GM19351 (cell line): Measurements from ENCODE around the gene ZNF408.
A peak's percentile ranks its signal among the peaks of the same experiment; 100 is the strongest.
"Not testable (repeated sequence)": the region's sequence is repeated elsewhere in the genome, so short reads cannot be mapped to it uniquely, and the experiment has no call there.

ENCODE experiments used
- ATAC-seq: cut with Tn5 transposase; IDR thresholded peaks from one replicate; pipeline ENCODE4 v1.9.1; 2021; ENCODE audit warnings: mild to moderate bottlenecking, moderate library complexity; ENCODE audit not compliant: unreplicated experiment

The ZNF408 gene

GRCh38 chr11:46700241-46701077 is at the start of gene ZNF408, which contains the start of gene ARHGAP1:
TSS of gene ZNF408 (plus strand) at chr11:46701031. CDS start at chr11:46701048, 17 bp downstream.
TSS of gene ARHGAP1 (minus strand) at chr11:46700619. CDS start at chr11:46696107, 4,512 bp downstream.
- ATAC-seq, result peak; percentile 92

- ATAC-seq, result no peak
Observed at GRCh38 chr11:46655631-46656030, 45.2 kb upstream of the ZNF408 start.

- ATAC-seq, result no peak
Observed at GRCh38 chr11:46657186-46657585, 43.6 kb upstream of the ZNF408 start.

- no peak for ATAC-seq
Observed at GRCh38 chr11:46658259-46658658, 42.6 kb upstream of the ZNF408 start.

DNA sequence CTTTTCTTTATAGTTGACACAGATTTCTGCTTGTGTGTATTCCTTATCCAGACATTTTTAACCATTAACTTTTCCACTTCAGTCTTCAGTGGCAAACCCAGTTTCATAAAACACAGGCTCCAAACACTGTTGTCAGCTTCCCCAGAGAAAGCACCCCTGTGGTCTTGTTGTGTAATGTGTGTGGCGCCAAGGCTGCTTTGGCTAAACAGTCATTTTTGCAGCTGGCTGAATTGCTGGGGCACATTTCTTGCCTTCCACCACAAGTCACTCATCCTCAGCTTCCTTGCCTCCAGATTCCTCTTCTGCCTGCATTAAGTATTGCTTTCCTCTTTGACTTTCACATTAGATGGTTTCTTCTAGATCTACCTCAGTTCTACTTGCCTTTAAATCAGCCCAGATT is 40.9 kb upstream of the ZNF408 start:
- ATAC-seq, result no peak

DNA sequence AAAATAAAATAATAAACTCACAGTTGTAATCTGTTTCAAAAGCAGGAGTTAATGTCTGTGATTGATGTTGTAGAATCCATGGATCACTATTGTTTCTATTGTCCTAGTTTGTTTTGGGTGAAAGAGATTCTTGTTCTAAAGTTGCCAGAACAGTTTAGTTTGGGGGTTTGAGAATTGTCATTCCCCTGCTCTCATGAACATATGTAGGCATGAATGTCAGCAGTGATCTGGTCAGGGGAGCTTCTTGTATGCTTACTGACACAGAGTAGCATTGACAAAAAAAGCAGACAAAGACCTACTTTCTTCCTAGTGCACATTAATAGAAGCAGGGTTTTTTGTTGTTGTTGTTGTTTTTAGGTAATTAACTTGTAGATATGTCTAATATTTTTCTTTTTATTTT is 39.0 kb upstream of the ZNF408 start:
- no peak for ATAC-seq

- no peak for ATAC-seq
Observed at GRCh38 chr11:46662366-46662765, 38.5 kb upstream of the ZNF408 start.

DNA sequence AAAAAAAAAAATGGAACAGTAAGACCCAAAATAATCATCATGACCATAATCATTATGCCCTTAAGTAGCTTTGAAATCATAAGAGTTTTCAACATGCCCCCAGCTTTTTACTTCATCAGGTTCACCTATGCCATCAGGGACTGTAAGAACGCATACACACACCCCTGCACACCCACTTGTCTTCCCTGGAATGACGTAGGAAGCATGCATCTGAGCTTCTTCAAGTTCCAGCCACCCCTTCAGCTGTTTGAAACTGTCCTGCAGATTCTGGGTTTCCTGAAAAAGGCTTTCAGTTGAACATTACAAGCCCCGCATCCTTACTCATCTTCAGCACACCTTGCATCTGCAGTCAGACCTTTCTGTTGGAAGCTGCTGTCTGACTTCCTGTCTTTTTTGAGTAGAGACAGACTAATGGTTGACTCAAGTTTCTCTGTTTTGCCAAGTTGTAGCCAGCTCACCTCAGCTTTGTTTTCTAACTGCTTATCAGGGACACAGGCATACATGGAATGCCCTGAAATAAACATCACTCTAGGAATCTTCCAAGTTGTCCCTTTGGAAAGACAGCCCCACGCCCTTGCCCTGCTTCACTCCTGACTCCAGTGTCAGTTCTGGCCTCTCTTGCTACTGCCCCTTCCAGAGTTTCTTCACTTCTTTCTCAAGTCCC is 37.4 kb upstream of the ZNF408 start:
- ATAC-seq, result no peak

DNA sequence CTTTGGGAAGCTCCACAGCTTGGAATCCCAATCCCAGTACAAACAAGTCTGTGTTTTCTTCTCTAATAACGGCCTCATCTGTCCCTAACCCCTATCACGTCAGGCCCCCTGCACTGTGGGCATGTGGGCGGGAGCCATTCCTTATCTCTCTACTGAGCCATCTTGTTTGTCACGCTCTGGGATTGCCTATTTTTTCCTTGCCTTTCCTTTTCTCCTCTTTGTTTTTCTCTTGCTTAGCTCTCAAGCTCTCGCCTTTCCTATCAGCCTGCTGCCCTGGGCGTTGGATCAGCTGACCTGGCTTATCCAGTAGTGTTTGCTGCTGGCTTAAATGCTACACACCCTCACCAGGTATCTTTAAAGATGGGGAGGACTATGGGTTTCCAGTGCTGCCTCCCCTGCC is 36.2 kb upstream of the ZNF408 start:
- ATAC-seq, result no peak

DNA sequence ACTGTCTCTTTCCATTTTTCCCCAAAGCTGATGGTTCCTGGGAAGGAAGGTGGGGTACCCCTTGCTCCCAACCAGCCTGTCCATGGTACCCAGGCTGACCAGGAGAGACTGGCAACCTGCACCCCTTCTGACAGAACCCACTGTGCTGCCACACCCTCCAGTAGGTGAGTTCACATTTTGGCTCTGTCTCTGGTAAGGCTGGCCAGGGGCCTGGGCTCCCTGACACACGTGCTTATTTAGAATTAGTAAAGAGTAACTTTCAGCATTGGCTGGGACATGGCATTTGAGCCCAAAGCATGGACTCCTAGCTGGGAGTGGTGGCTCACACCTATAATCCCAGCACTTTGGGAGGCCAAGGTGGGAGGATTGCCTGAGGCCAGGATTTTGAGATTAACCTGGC is 35.5 kb upstream of the ZNF408 start:
- no peak for ATAC-seq

- no peak for ATAC-seq
Observed at GRCh38 chr11:46666516-46666915, 34.3 kb upstream of the ZNF408 start.

- no peak for ATAC-seq
Observed at GRCh38 chr11:46667043-46667481, 33.8 kb upstream of the ZNF408 start.

DNA sequence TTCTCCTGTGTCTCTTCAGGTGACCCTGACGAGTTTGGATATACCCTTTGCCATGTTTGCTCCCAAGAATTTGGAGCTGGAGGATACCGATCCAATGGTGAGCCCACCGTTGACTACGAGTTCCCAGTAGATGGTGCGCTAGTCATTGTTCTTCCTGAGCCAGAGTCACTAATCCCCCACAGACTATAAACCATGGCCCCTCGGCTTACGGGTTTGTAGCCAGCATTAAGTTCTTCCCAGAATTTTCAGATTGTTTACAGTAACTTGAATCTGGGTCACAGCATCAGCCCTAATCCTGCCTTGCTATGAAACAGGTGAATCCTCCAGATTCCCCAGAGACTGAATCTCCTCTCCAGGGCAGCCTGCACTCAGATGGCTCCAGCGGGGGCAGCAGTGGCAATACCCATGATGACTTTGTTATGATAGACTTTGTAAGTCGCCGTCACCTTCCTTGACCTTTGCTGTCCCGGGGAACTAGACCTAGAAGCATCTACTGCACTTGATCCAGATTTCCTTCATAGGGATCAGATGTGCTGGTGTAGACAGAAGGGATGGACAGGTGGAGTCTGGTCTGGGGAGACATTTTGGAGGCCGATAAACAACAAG is 32.2 kb upstream of the ZNF408 start:
- ATAC-seq, result no peak

- ATAC-seq, result no peak
Observed at GRCh38 chr11:46669711-46670139, 31.1 kb upstream of the ZNF408 start.

DNA sequence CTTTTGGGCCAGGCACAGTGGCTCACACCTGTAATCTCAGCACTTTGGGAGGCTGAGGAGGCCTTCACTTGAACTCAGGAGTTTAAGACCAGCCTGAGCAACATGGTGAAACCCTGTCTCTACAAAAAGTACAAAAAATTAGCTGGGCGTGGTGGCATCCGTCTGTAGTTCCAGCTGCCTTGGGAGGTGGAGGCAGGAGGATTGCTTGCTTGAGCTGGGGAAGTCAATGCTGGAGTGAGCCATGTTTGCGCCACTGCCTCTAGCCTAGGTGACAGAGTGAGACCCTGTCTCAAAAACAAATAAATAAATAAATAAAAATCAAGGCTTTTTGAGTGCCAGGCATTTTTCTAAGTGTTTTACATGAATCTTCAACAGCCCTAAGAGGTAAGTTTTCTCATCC is 30.3 kb upstream of the ZNF408 start:
- ATAC-seq, result not testable (repeated sequence)

DNA sequence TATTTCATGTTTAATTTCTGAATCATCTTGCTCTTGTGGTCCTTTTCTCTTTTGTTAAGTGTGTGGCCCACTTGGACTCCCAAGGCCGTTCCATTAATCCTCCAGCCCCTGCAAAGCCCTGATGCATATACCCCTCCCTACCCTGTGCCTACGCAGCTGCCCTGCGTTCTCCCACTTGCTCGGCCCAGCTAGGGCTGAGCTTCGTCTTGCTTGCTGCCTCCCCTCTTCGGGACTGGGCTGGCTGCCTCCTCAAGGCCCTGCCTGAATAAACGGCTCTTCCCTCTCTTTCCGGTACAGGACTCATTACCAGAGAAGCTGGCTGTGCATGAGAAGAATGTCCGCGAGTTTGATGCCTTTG is 28.9 kb upstream of the ZNF408 start:
- no peak for ATAC-seq

GRCh38 chr11:46672381-46672839 is 28.4 kb upstream of the ZNF408 start:
- no peak for ATAC-seq

- no peak for ATAC-seq
Observed at GRCh38 chr11:46673713-46674462, 26.9 kb upstream of the ZNF408 start.

DNA sequence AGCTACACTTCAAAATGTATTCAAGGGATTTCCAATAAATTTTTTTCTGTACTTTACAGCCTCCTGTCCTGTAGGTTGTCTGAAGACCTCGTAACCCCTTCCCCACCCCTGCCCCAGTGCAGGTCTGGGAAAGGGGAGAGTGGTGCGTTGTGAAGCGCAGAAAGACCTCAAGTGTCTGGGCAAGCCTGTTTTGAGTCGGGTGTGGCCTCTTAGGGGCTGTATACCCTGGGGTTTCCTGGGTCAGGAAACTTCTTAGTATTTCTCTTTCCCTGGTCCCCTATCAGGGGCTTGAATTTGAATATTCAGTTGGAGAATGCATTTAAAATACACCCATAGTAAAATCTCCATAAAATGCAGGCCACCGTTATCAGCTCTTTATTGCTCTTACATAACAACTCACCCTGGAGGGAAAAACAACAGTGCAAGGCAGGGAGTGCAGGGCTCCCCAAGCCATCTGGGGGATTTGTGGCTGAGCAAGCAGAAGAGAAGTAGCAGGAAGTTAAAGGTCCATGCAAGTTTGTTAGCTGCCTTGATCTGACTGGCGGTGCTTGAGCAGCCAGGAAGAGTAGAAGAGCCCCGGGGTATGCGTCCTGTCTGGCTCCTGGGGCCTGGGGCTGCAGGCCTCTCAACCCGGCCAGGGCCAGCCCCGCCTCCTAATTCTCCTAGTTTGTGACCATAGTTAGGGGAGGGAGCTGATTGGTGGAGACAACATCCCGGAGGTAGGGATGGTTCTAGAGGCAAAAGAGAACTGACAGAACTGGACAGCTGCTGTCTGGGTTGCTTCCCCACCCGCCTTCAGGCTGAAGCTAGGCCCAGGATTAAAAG is 26.2 kb upstream of the ZNF408 start:
- no peak for ATAC-seq

DNA sequence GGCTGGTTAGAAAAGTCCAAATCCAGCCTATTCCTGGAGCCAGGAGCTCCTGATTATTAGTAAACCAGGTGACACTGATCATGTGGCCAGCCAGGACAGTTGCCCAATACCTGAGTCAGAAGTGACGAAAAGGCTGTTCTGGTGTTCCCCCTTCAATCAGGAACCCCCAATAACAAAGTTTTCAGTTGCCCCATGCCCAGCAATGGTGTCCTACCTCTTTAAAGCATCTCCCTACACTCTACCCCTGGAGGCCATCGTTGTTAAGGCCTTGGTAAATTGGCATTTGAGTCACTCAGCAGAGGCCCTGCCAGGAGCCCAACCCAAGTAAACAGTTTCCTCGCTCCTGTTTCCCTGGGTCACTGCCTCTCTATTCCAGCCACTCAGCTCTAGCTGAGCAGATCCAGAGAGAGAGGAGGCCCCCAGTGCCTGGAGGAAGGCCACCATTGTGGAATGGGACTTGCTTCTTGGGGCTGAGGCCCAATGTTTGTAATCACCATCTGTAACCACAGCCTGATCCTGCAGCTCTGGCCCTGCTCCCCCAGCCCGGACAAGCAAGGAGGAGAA is 25.5 kb upstream of the ZNF408 start:
- no peak for ATAC-seq
